Cerebellar cortex (tissue), 1 donor: ENCODE data around the gene BPGM.

ENCODE experiments used
- DNase-seq: peaks from one replicate; pipeline ENCODE4 v3.0.0-alpha.2; 2015; ENCODE audit warnings: low spot score

BPGM gene

DNA sequence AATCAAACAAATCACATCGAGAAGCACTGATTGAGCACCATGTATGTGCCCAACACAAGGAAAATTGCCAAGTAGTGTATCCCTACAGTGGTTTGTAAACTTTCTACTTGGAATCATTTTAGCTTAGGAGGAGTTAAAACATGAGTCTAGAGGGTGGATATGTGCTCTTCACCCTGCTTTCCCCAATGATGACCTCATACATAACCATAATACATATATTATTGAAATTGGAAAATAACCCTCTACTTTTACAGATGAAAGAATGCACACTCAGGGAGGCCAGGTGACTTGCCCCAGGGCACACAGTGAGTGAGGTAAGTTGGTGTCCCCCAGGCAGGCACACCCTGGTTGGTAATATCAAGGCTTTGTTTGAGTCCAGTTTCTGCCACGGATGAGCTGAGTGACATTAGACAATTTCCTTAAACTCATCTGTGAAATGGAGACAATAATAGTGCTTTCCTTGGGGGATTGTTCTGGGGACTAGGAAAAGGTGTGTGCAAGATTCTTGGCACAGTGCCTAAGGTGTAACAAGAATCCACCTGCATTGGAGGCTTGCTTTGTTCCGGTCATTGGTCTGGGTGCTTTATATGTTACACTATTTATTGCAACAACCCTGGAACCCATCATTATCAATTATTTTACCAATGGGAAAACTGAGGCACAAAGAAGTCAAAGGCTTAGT lies 50.7 kb downstream of the BPGM start:
- DNase-seq, result no peak

DNA sequence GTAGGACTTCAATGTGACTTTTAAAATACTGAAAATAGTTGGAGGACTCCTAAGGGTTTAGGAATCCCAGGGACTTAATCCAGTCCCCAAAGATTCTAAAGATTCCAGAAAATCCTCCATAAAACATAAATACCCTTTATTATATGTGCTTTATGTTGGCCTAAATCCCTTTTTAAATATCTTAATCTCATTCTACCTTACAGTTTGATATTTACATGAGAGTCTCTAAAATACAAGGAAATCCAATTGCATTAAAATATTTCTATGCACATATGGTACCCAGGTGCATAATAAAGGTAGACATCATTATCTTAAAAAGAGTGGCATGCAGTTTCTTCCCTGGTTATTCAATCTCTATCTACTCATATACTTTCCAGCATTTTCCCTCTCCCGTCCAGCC lies 51.8 kb downstream of the BPGM start:
- no peak for DNase-seq

- DNase-seq, result no peak
These were observed 52.6 kb downstream of the BPGM start for GRCh38 chr7:134699021-134699818.

GRCh38 chr7:134699899-134700298 lies 53.2 kb downstream of the BPGM start:
- DNase-seq, result no peak

DNA sequence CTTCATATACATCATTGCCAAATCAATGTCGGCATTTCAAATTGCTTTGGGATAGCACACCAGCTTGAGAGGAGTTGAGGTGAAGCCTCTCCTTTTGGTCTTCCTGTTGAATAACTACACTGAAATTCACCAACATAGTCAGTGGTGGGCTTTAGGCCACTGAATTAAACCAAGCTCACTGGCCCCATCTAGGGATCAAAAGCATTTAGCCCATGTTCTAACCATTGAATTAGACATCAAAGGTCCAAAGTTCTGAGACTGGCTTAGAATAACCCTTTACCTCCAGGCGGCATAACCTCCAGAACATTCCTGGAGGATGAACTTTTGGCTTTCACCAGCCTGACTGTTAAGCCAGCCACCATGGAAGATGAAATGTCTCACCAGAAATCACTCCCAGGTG lies 54.6 kb downstream of the BPGM start:
- peak; percentile 13 for DNase-seq

- no peak for DNase-seq
These were observed 56.0 kb downstream of the BPGM start for GRCh38 chr7:134702366-134703240.

DNA sequence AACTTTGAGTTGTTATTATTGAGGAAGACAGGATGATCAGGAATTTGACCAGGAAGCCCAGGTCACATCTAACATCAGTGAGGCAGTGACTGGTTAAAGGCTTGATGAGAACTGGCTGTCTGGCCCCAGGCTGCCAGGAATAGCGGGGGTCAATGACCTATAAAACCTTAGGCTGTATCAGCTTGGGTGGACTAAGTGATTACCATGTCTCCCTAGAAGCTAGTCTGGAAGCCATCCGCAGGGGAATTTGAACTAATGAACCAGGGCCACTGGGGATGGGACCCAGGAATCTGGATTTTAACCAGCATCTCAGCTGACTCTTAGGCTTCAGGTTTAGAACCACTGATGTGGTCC lies 56.6 kb downstream of the BPGM start:
- no peak for DNase-seq

DNA sequence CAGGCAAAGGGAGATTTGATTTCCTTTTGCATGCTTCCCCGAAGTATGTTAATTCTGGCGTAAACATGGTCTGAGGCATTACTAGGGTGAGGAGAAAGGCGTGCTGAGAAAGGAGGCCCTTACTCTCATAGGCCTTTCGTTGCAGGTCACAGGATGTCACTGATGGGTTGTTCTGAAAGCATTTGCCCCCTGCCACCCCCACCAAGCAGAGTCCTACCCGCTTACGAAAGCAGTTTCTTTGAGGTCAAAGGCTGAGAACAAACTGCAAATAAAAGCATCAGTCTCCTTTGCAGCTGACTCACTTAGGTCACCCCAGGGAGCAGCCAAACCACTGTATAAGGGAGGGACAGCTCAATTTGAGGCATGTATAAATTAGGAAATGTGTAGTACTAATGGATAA lies 57.1 kb downstream of the BPGM start:
- DNase-seq, result no peak

GRCh38 chr7:134704827-134705226 lies 58.2 kb downstream of the BPGM start:
- DNase-seq, result no peak

DNA sequence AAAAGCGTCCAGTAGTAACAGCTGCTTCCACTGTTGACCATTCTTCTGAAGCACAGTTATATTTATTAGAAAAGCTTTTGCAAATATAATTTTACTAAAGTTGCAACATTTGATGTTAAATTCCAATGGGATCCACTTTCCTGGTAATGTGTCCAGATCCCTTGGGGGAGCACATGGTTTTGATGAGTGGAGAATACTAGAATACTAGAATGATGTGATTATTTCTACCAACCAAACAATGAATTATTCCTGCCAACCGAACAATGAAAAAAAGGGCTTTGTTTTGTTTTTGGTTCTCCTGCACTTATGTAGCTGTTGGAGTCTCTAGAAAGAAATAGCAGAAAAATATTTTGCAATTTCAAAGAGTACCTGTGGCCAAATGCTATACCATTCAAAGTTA lies 59.1 kb downstream of the BPGM start:
- DNase-seq, result no peak

DNA sequence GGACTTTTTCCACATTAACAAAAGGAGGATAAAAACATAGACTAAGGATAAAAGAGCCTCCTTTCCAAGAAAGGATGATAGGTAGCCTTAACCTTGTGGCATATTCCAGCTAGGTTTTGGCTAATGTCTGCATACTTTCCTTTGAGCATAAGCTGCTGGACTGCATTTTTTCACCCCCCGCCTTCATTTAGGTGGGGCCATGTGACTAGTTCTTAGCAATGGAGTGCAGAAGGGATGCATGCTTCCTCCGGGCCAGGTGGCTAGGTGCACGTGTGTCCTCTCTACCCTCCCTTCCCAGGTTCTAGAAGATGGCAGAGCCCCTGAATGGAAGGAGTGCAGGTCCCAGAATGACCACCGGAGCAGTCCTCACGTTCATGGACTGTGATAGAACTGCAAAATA lies 59.8 kb downstream of the BPGM start:
- no peak for DNase-seq

- no peak for DNase-seq
These were observed 61.2 kb downstream of the BPGM start for GRCh38 chr7:134707663-134708378.

DNA sequence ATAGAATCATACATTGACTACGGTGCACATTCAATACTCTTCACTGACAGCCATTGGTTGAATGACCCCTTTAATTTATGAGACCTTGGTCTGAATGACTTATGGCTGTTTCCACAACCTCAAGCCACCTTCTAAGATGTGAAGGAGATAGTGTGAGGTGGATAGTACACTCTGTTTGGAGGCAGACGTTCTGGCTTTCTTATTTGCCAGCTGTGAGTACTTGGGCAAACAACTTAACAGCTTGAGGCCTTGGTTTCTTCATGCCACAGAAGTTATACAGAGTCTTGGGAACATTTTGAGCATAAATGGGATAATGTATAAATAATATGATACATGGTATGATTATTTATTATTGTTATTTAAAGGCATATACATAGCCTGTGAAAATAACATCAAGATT lies 62.0 kb downstream of the BPGM start:
- no peak for DNase-seq

GRCh38 chr7:134709197-134709596 lies 62.5 kb downstream of the BPGM start:
- no peak for DNase-seq

DNA sequence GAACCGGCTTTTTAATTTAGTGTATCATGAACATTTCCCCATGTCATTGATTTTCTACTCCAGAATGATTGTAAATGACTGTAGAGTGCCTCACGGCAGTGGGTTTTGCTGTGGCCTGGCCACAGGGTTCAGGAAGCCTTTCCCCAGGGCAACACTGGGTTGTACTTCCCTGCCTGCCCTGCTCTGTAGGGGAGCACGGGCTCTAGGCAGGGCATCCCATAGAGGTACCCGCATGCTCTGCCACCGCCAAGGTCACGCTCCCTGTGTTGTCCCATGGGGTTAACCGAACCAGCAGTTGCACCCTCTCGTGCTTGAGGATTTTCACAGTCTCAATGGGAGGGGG lies 63.8 kb downstream of the BPGM start:
- DNase-seq, result no peak

GRCh38 chr7:134710854-134711624 lies 64.4 kb downstream of the BPGM start:
- DNase-seq, result no peak

- DNase-seq, result no peak
These were observed 65.5 kb downstream of the BPGM start for GRCh38 chr7:134712196-134712595.

GRCh38 chr7:134714470-134715205 lies 68.0 kb downstream of the BPGM start:
- DNase-seq, result peak; percentile 3

DNA sequence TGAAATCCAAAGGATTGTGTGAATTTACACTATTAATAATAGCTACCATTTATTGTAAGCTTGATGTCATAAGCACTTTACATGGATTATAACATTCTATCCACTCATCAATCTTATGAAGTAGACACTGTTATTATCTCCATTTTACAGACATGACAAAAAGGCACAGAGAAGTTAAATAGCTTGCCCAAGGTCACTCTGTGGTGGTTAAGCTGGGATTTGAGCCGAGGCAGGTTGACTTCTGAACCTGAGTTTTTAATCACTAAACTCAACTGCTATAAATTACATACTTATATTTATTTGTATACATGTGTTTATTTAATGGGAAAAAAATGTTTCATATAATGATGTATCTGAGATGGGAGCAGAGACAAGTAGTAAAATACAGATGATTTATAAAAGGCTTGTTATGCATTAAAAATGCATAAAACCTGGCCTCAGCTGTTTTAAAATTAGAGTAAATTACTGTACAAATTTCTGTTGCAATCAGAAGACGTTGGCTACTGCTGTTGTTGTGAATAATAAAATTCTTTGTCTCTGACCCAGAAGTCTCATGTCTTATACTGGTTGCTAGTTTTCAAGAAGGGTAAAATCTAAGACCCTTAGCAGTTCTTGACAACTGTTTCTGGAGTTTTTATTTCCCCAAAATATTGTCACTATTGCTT lies 71.7 kb downstream of the BPGM start:
- DNase-seq, result no peak
